ENCODE measurements around the gene HPS1.

- TF ChIP-seq POLR2A (IDR thresholded peaks at IDR 0.05) (no peak), CTCF (IDR thresholded peaks at IDR 0.05) (no peak)
Observed at GRCh38 chr10:98384531-98385133, 62.1 kb downstream of the HPS1 start.

All from esophagus squamous epithelium (tissue), 4 donors.